ENCODE data around the gene ABCA4. TPM values are rescaled to one million over a fixed set of nuclear protein-coding genes. Genes with fewer than 3 reads are reported as not detected.

ABCA4 gene
- total and polyA plus RNA-seq, 11 donors, result 0.04 to 0.37 (median 0.16) TPM; not detected in 2

DNA sequence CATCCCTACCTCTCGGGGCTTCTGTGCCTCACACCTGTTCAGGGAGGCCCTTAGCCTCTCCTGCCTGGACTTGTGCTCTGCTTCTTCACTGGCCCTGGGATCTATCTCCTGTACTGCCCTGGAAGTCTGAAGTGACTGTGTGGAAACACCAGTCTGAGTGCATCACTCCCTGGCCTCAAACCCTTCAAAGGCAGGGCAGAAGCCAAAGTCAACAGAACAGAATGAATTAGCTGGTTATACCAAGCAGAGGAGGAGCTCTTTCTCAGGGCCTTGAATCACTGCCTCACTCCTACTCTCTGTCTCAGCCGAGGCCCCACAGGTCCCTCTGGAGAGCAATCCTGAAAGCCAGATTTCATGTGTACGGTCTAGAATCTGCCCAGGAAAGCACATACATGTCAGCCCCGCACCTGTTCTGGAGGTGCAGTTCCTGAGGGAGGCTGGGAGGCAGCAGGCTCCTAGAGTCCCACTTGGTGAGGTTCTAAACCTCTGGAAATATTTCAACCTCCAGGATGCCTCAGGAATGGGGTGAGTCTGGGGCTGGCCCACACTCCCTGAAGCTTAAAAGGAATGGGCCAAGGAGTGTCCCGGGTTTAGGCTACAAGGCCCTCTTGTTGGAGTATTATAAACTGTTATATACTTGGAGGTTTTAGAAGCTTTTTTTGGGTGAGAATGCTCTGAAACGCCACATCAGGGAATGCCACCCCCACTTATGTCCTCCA is 98.3 kb downstream of the ABCA4 start:
- 85 to 90% (median 86%) methylated on average over 5 to 6 of the region's 6 CpGs for WGBS, 4 donors
- TF ChIP-seq POLR2A (IDR thresholded peaks at IDR 0.05), result no peak
- TF ChIP-seq, protein P1, sequence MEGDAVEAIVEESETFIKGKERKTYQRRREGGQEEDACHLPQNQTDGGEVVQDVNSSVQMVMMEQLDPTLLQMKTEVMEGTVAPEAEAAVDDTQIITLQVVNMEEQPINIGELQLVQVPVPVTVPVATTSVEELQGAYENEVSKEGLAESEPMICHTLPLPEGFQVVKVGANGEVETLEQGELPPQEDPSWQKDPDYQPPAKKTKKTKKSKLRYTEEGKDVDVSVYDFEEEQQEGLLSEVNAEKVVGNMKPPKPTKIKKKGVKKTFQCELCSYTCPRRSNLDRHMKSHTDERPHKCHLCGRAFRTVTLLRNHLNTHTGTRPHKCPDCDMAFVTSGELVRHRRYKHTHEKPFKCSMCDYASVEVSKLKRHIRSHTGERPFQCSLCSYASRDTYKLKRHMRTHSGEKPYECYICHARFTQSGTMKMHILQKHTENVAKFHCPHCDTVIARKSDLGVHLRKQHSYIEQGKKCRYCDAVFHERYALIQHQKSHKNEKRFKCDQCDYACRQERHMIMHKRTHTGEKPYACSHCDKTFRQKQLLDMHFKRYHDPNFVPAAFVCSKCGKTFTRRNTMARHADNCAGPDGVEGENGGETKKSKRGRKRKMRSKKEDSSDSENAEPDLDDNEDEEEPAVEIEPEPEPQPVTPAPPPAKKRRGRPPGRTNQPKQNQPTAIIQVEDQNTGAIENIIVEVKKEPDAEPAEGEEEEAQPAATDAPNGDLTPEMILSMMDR (IDR thresholded peaks at IDR 0.05), result no peak
- H3K4me3 ChIP-seq, result no peak overlapping the region
- H3K27me3 ChIP-seq, result no peaks in the 10 kb centered on the region
- peaks cover 0 to 26% (median 5%) of the 10 kb centered on the region in 12 donors for H3K4me1 ChIP-seq
- H3K27ac ChIP-seq, result peak overlapping the region in 1 of 12 donors; percentile 2
- no peaks in the 10 kb centered on the region for H3K9me3 ChIP-seq
- H3K36me3 ChIP-seq, result no peaks in the 10 kb centered on the region
- DNase-seq, result peak in 2 of 5 donors; percentile 53 to 59
- intact Hi-C loops (cut with DNase I), result loop anchor here in 6 of 10 donors (5.0 to 10.0 kb wide), 2 partner anchors 440 to 442 kb away; no protein-coding TSS in a partner anchor
- ATAC-seq, result peak; percentile 33 to 89 (median 77)

DNA sequence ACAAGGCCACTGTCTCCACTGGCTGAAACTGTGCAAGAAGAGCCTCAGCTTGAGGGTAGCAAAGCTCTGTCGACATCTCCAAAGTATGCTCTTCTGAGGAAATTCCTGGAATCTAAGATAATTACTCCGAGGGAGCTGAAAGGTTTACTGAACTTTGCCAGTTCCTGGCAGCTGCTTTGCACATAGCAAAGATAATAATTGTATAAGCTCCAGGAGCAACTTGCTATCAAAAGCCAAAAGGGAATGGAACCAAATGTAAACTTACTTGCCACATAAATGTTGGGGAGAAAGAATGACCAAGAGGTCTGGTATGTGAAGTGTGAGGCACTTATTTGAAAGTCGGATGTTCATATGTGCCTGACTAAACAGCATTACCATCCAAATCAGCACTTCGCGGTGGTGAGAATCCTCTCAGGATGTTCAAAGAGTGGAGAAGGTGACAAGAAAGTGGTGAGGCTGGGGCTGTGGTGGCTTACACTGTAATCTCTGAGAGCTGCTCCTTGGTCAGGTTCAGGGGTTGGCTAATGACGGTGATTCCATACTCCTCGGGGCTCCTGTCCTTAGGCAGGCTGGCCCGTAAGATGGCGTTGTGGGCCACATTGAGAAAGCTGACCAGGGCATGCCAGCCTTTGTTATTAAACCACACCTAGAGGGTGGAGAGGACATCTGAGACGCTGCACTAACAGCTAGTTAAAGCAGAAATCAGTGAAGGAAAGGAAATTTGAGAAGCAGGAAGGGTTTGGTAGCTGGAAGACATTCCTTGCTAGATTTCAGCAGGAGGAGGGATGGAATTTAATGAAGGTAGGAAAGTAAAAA is 100.0 kb downstream of the ABCA4 start:
- peak overlapping the region in 3 of 12 donors; percentile 8 to 43 (median 24) for H3K27ac ChIP-seq
- intact Hi-C loops (cut with DNase I), result loop anchor here in 6 of 10 donors (5.0 to 10.0 kb wide), 2 partner anchors 441 to 444 kb away; no protein-coding TSS in a partner anchor
- H3K4me1 ChIP-seq, result peaks cover 0 to 22% (median 3%) of the 10 kb centered on the region in 12 donors
- ATAC-seq (peak in 3 of 4 donors; percentile 14 to 40 (median 16)), DNase-seq (no peak)
- no peak for TF ChIP-seq POLR2A (IDR thresholded peaks at IDR 0.05)
- TF ChIP-seq, protein P1 (IDR thresholded peaks at IDR 0.05), result no peak
- WGBS, 4 donors, result 66 to 73% (median 69%) methylated on average over 10 of the region's 10 CpGs
- no peaks in the 10 kb centered on the region for H3K9me3 ChIP-seq
- H3K36me3 ChIP-seq, result no peaks in the 10 kb centered on the region
- H3K4me3 ChIP-seq, result no peak overlapping the region
- H3K27me3 ChIP-seq, result no peaks in the 10 kb centered on the region

- intact Hi-C loops (cut with DNase I), result no loop called here
- peaks cover 0 to 17% (median 0%) of the 10 kb centered on the region in 12 donors for H3K4me1 ChIP-seq
- 92 to 95% (median 95%) methylated on average over 9 of the region's 9 CpGs for WGBS, 4 donors
- ATAC-seq (no peak), DNase-seq (no peak)
- no peaks in the 10 kb centered on the region for H3K27me3 ChIP-seq
- no peak overlapping the region for H3K4me3 ChIP-seq
- TF ChIP-seq, protein P1 (IDR thresholded peaks at IDR 0.05), result no peak
- no peak for TF ChIP-seq POLR2A (IDR thresholded peaks at IDR 0.05)
- H3K36me3 ChIP-seq, result no peaks in the 10 kb centered on the region
- H3K9me3 ChIP-seq, result no peaks in the 10 kb centered on the region
- no peak overlapping the region for H3K27ac ChIP-seq
These were observed 101.6 kb downstream of the ABCA4 start for GRCh38 chr1:94019327-94019726.
